ENCODE results near the gene TCF23.
"Not testable (repeated sequence)": the region's sequence is repeated elsewhere in the genome, so short reads cannot be mapped to it uniquely, and the experiment has no call there.

The TCF23 gene

DNA sequence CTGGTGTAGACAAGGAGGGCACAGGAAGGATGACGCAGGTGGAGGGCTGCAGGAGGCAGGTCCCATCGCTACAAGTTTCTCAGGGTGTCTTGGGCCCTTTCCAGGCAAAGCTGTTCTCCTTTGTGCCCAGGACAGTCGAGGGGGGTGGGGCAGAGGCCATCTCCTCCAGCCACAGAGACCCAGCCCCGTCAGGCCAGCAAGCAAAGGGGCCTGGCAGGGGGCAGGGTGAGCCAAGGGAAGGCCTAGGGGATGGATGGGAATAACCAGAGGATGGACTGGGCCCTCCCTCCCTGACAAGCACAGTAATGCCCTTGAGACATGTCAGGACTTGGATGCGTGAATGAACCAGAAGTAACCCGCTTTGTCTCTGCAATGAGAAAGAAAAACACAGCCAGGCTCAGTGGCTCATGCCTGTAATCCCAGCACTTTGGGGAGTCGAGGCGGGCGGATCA is 6.3 kb downstream of the TCF23 start:
- no peak for DNase-seq

DNA sequence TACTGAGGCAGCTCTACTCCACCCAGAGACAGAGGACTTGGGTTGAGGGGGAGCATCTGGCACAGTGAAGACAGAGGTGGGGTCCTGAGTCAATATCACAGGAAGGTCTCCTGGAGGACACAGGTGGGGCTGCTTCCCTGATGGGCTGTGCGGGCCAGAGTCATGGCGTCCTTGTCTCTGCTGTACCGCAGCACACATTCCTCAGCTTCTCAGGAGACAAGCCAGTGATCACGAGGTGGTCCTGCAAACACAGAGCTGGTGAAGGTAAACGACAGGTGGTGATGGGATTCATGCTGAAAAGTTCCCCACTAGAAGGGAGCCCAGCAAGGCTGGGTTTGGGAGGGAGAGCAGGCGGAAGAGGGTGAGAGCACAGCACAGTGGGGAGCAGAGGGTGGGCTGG is 9.7 kb downstream of the TCF23 start:
- no peak for DNase-seq

DNA sequence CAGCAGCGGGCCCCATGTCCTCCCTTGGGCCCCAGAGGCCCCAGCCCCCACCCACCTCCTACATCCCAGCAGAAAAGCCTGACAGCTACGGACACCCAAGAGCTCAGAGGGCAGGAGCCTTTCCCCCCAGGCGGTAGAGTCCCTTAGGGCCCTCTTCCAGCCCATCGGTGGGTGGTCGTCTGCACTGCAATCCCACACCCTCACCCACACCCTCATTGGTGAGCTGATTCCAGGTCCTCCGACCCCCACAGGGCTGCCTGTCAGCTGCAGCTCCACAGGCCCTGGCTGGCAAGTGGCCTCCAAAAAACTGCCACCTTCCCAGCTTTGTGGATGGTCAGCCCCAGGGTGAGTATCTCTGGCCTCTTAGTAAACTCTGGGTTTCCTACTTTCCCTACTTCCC is 10.5 kb downstream of the TCF23 start:
- no peak for DNase-seq

DNA sequence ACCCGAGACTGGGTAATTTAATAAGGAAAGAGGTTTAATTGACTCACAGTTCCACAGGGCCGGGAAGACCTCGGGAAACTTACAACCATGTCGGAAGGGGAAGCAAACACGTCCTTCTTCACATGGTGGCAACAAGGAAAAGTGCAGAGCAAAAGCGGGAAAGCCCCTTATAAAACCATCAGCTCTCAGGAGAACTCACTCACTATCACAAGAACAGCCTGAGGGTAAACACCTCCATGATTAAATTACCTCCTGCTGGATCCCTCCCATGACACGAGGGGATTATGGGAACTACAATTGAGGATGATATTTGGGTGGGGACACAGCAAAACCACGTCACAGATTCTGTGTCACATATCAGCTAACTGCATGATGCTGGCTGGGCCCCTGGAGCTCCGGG is 11.4 kb downstream of the TCF23 start:
- no peak for DNase-seq

DNA sequence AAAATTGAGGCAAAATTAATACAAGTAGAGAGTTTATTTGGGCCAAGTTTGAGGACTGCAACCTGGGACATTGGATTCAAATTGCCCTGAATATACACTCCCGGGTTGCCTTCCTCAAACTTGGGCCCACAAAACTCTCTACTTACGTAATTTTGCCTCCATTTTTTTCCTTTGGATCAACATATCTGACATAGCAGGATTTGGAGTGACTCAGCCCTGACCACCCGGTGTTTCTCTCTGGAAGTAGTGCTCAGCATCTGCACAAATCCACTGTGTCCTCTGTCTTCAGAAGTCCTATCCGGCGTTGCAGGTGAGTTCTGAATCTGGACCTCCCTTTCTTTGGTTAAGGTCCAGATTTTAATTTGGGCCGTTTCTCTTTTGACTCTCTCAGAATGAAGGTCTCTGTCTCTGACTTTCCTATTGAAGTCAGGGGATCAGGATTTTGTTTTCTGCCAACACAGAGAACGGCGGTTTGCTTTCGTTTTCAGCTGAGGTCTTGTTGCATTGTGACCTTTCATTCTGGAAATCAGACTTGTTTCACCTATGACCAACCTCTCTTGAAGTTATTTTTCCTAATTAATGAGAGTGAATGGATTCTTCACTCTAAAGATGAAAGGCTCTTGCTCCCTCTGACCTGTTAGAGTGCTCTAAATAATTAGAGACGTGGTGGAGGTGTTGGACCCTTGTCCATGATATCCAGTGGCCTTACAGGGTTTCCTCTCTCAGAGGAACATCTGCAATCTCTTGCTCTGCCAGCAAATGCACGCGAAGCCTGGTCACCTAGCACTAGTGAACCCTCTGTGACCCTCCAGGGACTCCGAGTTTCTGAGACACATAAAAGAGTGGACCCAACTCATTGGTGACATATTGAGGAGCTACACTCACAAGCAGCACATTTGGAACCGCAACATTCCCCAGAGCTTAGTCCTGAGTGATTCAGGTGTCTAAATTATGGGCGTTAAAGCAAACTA is 13.6 kb downstream of the TCF23 start:
- no peak for DNase-seq

DNA sequence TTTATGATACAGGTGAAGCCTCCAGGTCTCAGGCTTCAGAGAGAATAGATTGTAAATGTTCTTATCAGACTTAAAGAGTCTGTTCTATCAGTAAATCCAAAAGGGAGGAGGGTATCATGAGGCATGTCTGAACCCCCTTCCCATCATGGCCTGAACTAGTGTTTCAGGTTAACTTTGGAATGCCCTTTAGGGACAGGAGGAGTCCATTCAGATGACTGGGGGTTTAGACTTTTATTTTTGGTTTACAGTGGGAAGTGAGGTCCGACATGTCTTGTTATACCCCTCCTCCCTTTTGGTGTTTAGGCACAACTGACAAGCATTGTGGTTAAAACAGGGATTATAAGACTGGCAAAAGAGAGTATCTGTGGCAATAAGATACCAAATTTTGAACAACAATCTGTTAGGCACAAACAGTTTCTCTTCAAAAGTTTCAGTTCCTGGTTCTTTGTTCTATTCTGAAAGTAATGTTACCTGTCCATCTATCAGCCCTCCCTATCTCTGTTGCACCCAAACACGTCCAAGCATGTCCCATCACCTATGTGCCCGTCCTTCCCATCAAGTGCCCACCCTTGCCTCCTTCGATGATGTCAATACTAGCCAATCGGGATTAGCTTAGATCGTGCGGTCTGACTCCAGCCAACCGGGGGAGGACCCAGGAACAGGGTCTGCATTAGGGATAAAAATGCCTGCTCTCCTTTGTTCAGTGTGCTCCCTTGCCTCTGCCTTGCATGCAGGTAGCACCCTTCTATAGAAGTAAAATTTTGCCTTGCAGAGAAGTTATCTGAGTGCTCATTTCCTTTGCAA is 16.4 kb downstream of the TCF23 start:
- DNase-seq = no peak

DNA sequence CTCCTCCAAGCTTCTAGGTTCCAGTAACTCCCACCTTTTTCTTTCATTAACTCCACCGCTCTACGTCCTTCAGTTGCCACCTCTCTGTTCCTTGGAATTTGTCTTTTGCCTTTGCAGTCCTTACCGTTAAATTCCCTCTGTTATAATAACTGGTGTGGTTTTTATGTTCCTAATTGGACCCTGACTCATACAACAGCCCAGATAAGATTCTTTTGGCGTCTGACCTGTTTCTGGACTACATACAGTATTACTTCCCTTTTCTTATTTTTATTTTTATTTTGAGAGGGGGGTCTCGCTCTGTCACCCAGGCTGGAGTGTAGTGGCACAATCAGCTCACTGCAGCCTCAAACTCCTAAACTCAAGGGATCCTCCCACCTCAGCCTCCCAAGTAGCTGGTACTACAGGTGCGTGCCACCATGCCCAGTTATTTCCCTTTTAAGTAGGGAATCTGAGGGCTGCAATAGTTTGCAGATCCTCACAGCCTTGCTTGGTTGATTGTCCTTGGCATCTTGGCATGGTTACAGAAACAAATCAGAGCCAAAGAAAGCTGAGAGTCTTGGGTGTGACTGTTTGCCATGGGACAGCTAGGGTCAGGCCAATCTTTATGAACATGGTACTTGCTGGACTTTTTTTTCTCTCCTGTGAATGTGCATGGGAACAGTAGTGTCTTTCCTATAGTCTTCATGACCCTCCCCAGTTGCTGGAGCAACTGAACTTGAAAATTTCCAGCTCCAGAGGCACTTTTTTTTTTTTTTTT is 22.0 kb downstream of the TCF23 start:
- no peak for DNase-seq

DNA sequence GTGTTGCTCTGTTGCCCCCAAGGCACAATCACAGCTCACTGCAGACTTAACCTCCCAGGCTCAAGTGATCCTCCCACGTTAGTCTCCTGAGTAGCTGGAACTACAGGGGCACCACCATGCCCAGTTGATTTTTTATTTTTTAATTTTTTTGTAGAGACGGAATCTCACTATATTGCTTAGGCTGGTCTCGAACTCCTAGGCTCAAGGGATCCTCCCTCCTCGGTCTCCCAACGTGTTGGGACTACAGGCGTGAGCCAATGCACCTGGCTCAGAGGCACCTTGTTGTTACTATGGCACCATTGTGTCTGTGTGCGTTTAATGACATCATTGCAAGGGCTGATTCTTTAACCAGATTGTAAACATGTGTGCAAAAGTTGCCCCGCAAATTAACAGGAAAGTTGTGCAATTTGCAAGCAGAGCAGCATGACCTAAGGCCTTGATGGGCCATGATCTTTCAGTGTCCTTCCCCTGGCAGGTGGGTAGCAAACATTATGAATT is 22.6 kb downstream of the TCF23 start:
- no peak for DNase-seq

DNA sequence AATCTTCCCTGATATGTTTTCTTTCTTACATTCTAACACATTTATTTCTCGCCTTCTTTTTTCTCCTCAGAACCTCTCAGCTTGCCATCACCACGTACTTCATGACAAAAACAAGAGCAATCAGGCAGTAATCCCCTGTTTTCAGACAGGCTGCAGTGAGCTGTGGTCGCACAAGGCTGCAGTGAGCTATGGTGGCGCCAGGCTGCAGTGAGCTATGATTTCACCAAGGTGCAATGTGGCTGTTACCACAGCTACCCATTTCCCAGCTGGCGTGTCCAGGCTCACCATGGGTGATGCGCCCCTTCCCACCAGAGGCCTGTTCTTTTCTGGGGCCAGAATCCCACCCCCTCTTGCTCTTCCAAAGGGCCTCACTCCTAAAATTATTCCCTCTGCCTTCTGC is 25.8 kb downstream of the TCF23 start:
- no peak for DNase-seq

DNA sequence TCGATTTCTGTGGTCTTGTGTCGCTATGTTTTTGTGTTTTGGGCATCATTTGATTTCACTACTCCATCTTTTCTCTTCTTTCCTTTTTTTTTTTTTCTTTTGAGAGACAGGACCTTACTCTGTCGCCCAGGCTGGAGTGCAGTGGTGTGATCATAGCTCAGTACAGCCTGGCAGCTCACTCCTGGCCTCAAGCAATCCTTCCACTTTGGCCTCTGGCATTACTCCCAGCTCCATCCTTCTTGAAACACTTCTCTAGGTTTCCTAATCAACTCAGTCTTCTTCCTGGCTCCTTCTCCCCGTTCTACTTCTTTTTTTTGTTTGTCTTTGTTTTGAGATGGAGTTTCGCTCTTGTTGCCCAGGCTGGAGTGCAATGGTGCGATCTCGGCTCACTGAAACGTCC is 26.5 kb downstream of the TCF23 start:
- no peak for DNase-seq

DNA sequence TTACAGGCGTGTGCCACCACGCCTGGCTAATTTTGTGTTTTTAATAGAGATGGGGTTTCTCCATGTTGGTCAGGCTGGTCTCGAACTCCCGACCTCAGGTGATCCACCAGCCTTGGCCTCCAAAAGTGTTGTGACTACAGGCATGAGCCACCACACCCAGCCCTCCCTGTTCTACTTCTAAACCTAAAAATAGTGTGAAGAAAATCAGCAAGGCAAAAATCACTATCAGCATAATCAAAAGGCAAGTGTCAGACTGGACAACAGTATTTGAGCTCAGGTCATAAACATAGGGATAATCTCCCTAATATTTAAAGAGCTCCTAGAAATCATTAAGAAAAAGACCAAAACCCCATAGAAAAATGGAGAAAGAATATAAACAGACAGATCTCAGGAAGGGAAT is 27.0 kb downstream of the TCF23 start:
- DNase-seq = not testable (repeated sequence)

DNA sequence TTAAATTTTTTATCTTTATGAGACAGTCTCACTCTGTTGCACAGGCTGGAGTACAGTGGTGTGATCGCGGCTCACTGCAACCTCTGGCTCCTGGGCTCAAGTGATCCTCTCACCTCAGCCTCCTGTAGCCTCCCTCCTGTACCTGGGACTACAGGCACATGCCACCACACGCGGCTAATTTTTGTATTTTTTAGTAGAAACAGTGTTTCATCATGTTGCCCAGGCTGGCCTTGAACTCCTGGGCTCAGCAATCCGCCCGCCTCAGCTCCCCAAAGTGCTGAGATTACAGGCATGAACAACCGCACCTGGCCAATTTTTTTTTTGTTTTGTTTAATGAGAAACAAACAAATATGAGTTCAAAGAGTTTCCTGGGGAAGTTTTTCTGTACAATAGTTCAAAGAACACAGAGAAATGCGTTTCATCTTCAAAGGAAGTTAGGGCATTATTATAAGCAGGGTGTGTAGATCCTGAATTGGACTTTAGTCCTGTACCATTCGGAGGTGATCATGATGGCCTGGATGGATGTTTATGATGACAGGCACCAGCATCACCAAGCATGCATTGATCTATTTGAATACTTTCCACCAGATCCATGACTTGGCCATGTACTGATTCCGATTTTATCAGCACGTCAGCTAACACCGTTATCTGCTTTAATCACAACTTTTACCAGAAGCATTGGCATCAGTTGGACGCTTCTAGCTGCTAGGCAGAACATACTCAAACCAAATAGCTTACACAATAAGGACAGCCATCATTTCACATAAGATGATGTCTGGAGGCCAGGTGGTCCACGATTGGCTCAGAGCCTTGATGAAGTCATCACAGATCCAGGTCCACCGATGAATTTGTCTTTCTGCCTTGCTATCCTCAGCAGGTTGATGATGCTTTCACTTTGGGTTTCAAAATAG is 28.9 kb downstream of the TCF23 start:
- DNase-seq = no peak

DNA sequence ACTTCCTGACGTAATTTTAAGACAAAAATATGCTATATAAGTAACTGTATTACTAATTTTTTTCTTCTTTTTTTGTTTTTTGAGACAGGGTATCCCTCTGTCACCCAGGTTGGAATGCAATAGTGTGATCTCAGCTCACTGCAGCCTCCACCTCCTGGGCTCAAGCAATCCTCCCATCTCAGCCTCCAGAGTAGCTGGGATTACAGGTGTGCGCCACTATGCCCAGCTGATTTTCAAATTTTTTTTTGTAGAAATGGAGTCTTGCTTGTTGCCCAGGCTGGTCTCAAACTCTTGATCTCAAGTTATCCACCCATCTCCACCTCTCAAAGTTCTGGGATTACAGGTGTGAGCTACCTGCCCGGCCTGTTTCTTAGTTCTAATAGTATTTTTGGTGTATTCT is 29.7 kb downstream of the TCF23 start:
- DNase-seq = no peak

DNA sequence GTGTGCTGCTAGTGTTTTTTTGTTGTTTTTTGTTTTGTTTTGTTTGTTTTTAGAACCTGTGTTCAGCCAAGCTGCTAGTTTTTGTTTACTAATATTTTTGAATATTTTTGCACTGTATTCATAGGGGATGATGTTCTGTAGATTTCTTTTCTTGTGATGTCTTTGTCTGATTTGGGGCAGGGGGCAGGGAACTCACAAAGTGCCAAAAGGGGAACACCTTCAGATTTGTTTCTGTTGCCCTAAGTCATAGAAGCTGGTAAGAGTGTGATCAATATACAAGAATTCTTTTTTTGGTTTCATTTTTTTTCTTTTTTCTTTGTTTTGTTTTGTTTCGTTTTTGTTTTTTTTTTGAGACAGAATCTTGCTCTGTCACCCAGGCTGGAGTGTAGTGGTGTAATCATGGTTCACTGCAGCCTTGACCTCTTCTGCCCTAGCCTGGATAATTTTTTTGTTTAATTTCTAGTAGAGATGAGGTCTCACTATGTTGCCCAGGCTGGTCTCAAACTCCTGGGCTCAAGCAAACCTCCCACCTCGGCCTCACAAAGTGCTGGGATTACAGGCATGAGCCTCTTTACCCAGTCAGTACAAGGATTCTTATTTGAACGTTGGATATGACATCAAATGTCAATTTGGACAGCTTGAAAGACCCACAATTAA is 30.7 kb downstream of the TCF23 start:
- no peak for DNase-seq

DNA sequence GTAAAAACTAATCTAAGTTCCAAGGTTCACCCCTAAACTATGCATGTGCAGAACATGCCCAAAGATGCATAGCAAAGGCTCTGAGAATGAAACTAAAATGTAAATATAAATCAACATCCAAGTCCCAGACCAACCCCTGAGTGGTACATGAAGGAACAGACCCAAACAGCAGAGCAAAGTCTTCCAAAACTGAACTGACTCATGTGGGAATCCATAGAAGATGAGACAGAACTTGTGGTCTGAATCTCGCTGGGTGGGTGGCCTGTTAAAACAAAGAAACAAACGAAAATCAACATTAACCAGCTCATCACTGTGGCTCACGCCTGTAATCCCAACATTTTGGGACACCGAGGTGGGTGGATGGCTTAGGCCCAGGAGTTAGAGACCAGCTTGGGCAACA is 33.5 kb downstream of the TCF23 start:
- no peak for DNase-seq

DNA sequence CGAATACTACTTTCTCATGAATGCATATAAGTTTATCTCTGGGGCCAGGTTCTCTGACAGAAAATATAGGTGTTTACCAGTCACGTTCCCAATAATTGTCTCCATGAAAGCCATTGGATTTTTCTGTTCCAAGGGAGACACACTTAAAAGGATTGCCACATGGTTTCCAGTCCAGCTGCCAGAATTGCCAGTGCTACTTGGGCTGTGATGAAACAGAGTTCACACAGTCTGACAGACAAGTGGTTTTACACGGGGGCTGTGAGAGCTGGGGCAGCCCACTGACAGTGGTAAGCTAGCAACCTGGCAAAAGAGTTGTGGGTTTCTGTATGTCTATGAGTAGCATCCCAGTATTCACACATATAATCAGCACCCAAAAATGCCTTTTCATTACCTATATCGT is 35.3 kb downstream of the TCF23 start:
- no peak for DNase-seq

DNA sequence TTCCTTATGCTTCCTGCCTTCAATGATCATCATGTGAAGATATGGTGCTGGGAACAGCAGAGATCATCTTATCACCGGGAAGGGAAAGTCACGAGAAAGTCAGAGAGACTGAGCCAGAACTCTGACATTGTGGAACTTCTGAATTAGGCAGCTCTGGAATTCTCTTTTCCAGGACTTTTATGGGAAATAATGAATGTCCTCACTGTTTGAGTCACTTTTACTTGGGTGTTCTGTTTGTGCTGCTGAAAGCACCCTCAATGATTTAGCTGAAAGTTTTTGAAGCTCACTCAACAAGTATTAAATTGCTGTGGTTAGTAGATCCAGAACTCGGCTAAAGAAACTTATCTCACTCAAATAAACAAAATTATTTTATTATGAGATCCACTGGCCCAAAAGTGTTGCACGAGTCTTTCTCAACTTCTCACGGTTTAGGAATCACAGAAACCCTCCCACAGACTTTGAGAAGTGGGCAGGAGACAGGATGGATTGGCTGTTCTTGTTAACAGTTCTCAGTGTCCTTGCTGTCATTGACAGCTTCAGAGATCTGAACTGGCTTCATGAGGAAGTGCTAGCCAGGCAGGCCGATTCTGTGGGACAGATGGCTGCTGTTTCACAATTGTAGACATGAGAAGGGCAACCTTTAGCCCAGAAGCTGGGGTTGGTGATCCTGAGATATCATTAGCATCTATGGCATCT is 36.7 kb downstream of the TCF23 start:
- DNase-seq = no peak

DNA sequence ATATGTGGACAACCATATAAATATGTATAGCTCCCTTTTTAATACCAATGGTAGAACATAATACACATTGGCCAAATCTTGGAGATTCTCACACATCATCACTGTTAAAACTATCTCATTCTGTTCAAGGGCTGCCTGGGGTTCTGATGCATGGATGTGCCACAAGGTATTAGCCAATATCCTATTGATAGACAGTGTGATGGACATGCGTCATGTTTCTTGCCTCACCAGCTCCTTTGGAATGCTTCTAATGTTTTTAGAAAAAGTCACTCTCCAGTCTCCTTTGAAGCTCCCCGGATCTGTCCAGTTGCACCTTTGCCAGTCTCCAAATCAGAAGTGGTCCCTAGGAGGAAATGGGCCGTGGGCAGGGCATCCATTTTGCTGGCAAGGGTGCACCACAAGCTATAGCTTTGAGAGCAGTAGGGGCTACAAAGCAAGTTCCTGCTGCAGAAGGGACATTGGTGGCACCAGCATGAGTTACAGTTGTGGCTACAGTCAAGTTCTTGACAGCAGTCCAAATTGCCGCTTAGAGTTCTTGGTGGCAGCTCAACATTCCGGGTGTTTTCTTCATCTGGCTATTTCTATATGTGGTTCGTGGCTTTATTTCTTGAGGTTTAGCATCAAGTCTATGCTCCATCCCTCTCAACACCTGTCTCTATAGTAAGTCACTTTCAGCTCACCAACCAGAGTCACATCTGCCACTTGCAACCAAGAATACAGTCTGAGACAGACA is 38.0 kb downstream of the TCF23 start:
- DNase-seq = no peak

DNA sequence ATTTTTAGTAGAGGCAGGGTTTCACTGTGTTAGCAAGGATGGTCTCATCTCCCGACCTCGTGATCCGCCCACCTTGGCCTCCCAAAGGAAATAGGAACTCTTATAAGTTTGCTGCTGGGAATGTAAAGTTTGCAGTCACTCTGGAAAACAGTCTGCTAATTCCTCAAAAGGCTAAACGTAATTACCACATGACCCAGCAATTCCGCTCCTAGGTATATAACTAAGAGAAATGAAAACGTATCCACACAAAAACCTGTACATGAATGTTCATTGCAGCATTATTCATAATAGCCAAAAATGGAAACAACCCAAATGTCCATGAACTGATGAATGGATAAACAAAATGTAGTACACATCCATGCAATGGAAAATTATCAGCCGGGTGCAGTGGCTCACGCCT is 41.2 kb downstream of the TCF23 start:
- DNase-seq = no peak
